ENCODE measurements around the gene PIGP. TPM values are rescaled to one million over a fixed set of nuclear protein-coding genes. Genes with fewer than 3 reads are reported as not detected.

Gene PIGP
- total and polyA plus RNA-seq, 9 of the 15 experiments (the other 6 are each of a cell fraction or from before 2014, with no cell fraction given), result 18.3 to 122 (median 35.6) TPM

- TF ChIP-seq ZBTB43 (CRISPR knock-in tag; IDR thresholded peaks at IDR 0.05) (no peak), TRIM24 (IDR thresholded peaks at IDR 0.05) (peak in 1 of 2 experiments; percentile 40; a peak in 1 of 4 replicates), HMGXB4 (CRISPR knock-in tag; IDR thresholded peaks at IDR 0.05) (no peak), KLF10 (CRISPR knock-in tag; IDR thresholded peaks at IDR 0.05) (no peak), IRF9 (tag; IDR thresholded peaks at IDR 0.05) (no peak), ZNF408 (CRISPR knock-in tag; IDR thresholded peaks at IDR 0.05; ENCODE audit: low read depth) (no peak), CTBP1 (IDR thresholded peaks at IDR 0.05; ENCODE audit: borderline replicate concordance) (peak; percentile 20; the same call in 1 of the 2 replicates), ZNF133 (CRISPR knock-in tag; IDR thresholded peaks at IDR 0.05) (no peak), TRIM28 (IDR thresholded peaks at IDR 0.05) (no peak), SPI1 (IDR thresholded peaks at IDR 0.05; ENCODE audit: borderline replicate concordance, low read depth, low read length) (no peak), HMG20A (CRISPR knock-in tag; conservative IDR thresholded peaks at IDR 0.05) (no peak), ZBTB5 (IDR thresholded peaks at IDR 0.05) (no peak), CBFA2T3 (IDR thresholded peaks at IDR 0.05) (peak; percentile 88), NFRKB (IDR thresholded peaks at IDR 0.05; ENCODE audit: low read depth) (no peak), MEF2A (IDR thresholded peaks at IDR 0.05; ENCODE audit: control insufficient read depth, low read depth, low read length) (no peak), KAT8 (IDR thresholded peaks at IDR 0.05; ENCODE audit: low read depth) (no peak), NR0B1 (IDR thresholded peaks at IDR 0.05; ENCODE audit: partially characterized antibody) (no peak), ZNF668 (CRISPR knock-in tag; IDR thresholded peaks at IDR 0.05) (no peak), YY1 (IDR thresholded peaks at IDR 0.05; ENCODE audit: borderline replicate concordance in 1 of 3, control insufficient read depth in 1 of 3, extremely low read depth in 1 of 3, insufficient read depth in 3 of 3, insufficient read length in 1 of 3, insufficient replicate concordance in 2 of 3, low read depth in 1 of 3, low read length in 2 of 3) (no peak), POLR2AphosphoS5 (IDR thresholded peaks at IDR 0.05; ENCODE audit: control insufficient read depth, insufficient read depth, low read depth, low read length) (0 out of 2 replicates have a peak, but pooled peaks have one; percentile 17), CHCHD3 (CRISPR knock-in tag; IDR thresholded peaks at IDR 0.05) (no peak), CREBBP (IDR thresholded peaks at IDR 0.05; ENCODE audit: low read depth, low read length) (no peak), PML (IDR thresholded peaks at IDR 0.05; ENCODE audit: low read length) (peak; percentile 63)
These were observed 12.9 kb upstream of the PIGP start (continued) for GRCh38 chr21:37085726-37086125.

Data from K562 (cell line).